Bronchial epithelial cell (primary cell): ENCODE results near the gene ADGRA3. TPM values are rescaled to one million over a fixed set of nuclear protein-coding genes. Genes with fewer than 3 reads are reported as not detected.

ENCODE experiments used
- DNase-seq: peaks from one replicate; pipeline ENCODE4 v3.0.0-alpha.2; 2010; ENCODE audit warnings: low read depth
- FAIRE-seq: peaks from 2 replicates; lab custom pipeline; 2011; peaks lifted over from hg19 to GRCh38; lab: Jason Lieb, UNC
- H3K27me3 ChIP-seq: 2 replicates; pipeline ENCODE4 v1.5.1; 2011; ENCODE audit warnings: low read length; ENCODE audit not compliant: control insufficient read depth, insufficient read depth
- H3K36me3 ChIP-seq: 2 replicates; pipeline ENCODE4 v1.5.1; 2011; ENCODE audit warnings: low read length; ENCODE audit not compliant: control insufficient read depth, insufficient read depth
- H3K4me3 ChIP-seq: 2 replicates; pipeline ENCODE4 v1.5.1; 2011; ENCODE audit warnings: mild to moderate bottlenecking, low read depth, low read length, control low read depth
- CTCF ChIP-seq: IDR thresholded peaks from 2 replicates; pipeline ENCODE4 v1.5.1; 2011; ENCODE audit warnings: mild to moderate bottlenecking, moderate library complexity, low read length, control low read depth, inconsistent platforms; ENCODE audit not compliant: insufficient read depth, severe bottlenecking
- total RNA-seq: library from RNA; depleted of rRNA; stranded (reverse); fragments of >200 nt; gene quantifications from 2 replicates; pipeline ENCODE4 v1.2.1, GENCODE V29; 2014

The ADGRA3 gene
- total RNA-seq, 1 donor from 2014 or later, result 34.2 TPM

GRCh38 chr4:22435652-22436051, 80.2 kb downstream of the ADGRA3 start:
- H3K27me3 ChIP-seq, result no peaks in the 10 kb centered on the region
- H3K36me3 ChIP-seq, result peaks cover 1% of the 10 kb centered on the region
- no peak overlapping the region for H3K4me3 ChIP-seq
- FAIRE-seq (no peak), DNase-seq (no peak)
- no peak for TF ChIP-seq CTCF

- H3K4me3 ChIP-seq, result no peak overlapping the region
- peak; percentile 56 for TF ChIP-seq CTCF
- DNase-seq, result peak; percentile 53
- H3K36me3 ChIP-seq, result peaks cover 1% of the 10 kb centered on the region
- no peak for FAIRE-seq
- H3K27me3 ChIP-seq, result no peaks in the 10 kb centered on the region
Measured at GRCh38 chr4:22434895-22435294, 81.0 kb downstream of the ADGRA3 start.

GRCh38 chr4:22430626-22431025, 85.2 kb downstream of the ADGRA3 start:
- no peak for TF ChIP-seq CTCF
- Histone ChIP-seq H3K27me3 (no peaks in the 10 kb centered on the region), H3K4me3 (no peak overlapping the region), H3K36me3 (no peaks in the 10 kb centered on the region)
- DNase-seq (no peak), FAIRE-seq (no peak)

- no peak for FAIRE-seq
Measured at GRCh38 chr4:22428441-22428840, 87.4 kb downstream of the ADGRA3 start.

GRCh38 chr4:22427675-22428074, 88.2 kb downstream of the ADGRA3 start:
- Histone ChIP-seq H3K27me3 (no peaks in the 10 kb centered on the region), H3K36me3 (no peaks in the 10 kb centered on the region), H3K4me3 (no peak overlapping the region)
- no peak for TF ChIP-seq CTCF
- no peak for DNase-seq
- FAIRE-seq, result no peak

More at GRCh38 chr4:22428441-22428840, 87.4 kb downstream of the ADGRA3 start:
- no peak for TF ChIP-seq CTCF
- Histone ChIP-seq H3K4me3 (no peak overlapping the region), H3K27me3 (no peaks in the 10 kb centered on the region), H3K36me3 (no peaks in the 10 kb centered on the region)
- no peak for DNase-seq

GRCh38 chr4:22420291-22420690, 95.6 kb downstream of the ADGRA3 start:
- no peak overlapping the region for H3K4me3 ChIP-seq
- no peak for FAIRE-seq
- no peaks in the 10 kb centered on the region for H3K27me3 ChIP-seq
- no peak for TF ChIP-seq CTCF
- no peaks in the 10 kb centered on the region for H3K36me3 ChIP-seq
- no peak for DNase-seq
